ENCODE measurements around the gene ZFYVE26.

GRCh38 chr14:67852926-67853604 is 36.7 kb upstream of the ZFYVE26 start:
- TF ChIP-seq CTCF (IDR thresholded peaks at IDR 0.05 in 2 of 3, conservative IDR thresholded peaks at IDR 0.05 in 1 of 3; ENCODE audit: borderline replicate concordance in 1 of 3, insufficient read depth in 1 of 3, low read depth in 2 of 3, low read length in 2 of 3) (no peak), TCF7L2 (IDR thresholded peaks at IDR 0.05; ENCODE audit: borderline replicate concordance, extremely low read depth, insufficient read depth, insufficient read length) (no peak)
